Measurements from ENCODE around the gene GAD1.

Gene GAD1

GRCh38 chr2:170816504-170817092, at the start of gene GAD1:
GAD1 (plus strand) TSS chr2:170816887; CDS start chr2:170818592, 1,705 bp downstream.
- DNase-seq (ENCODE audit: low read depth), result peak; percentile 67

GRCh38 chr2:170770008-170770605, 46.6 kb upstream of the GAD1 start, which contains the start of gene ERICH2:
ERICH2 (plus strand) TSS chr2:170770378; CDS start chr2:170770682, 304 bp downstream.
- peak; percentile 22 for DNase-seq (ENCODE audit: low read depth)

GRCh38 chr2:170770606-170771420, 45.9 kb upstream of the GAD1 start:
- DNase-seq (ENCODE audit: low read depth), result peak; percentile 66

- no peak for DNase-seq (ENCODE audit: low read depth)
Measured at GRCh38 chr2:170771421-170771937, 45.2 kb upstream of the GAD1 start.

- no peak for DNase-seq (ENCODE audit: low read depth)
Measured at GRCh38 chr2:170772295-170772694, 44.4 kb upstream of the GAD1 start.

- no peak for DNase-seq (ENCODE audit: low read depth)
Measured at GRCh38 chr2:170774074-170774473, 42.6 kb upstream of the GAD1 start.

GRCh38 chr2:170778900-170779299, 37.8 kb upstream of the GAD1 start:
- no peak for DNase-seq (ENCODE audit: low read depth)

GRCh38 chr2:170779304-170779703, 37.4 kb upstream of the GAD1 start:
- DNase-seq (ENCODE audit: low read depth), result no peak

GRCh38 chr2:170782673-170783072, 34.0 kb upstream of the GAD1 start:
- no peak for DNase-seq (ENCODE audit: low read depth)

- DNase-seq (ENCODE audit: low read depth), result no peak
Measured at GRCh38 chr2:170783549-170783948, 33.1 kb upstream of the GAD1 start.

- DNase-seq (ENCODE audit: low read depth), result no peak
Measured at GRCh38 chr2:170798996-170799395, 17.7 kb upstream of the GAD1 start.

- DNase-seq (ENCODE audit: low read depth), result no peak
Measured at GRCh38 chr2:170806548-170806947, 10.1 kb upstream of the GAD1 start.

GRCh38 chr2:170812710-170813600, 3.7 kb upstream of the GAD1 start:
- DNase-seq (ENCODE audit: low read depth), result no peak

- DNase-seq (ENCODE audit: low read depth), result no peak
Measured at GRCh38 chr2:170813611-170814532, 2.8 kb upstream of the GAD1 start.

- no peak for DNase-seq (ENCODE audit: low read depth)
Measured at GRCh38 chr2:170814533-170815230, 2.0 kb upstream of the GAD1 start.

- DNase-seq (ENCODE audit: low read depth), result no peak
Measured at GRCh38 chr2:170815311-170815710, 1.4 kb upstream of the GAD1 start.

- DNase-seq (ENCODE audit: low read depth), result peak; percentile 70
Measured at GRCh38 chr2:170815746-170816503, 762 bp upstream of the GAD1 start.

- peak; percentile 28 for DNase-seq (ENCODE audit: low read depth)
Measured at GRCh38 chr2:170817093-170818035, 677 bp downstream of the GAD1 start.
